Endometrium (tissue), 2 donors: Measurements from ENCODE around the gene CSMD2.
"Not testable (repeated sequence)": the region's sequence is repeated elsewhere in the genome, so short reads cannot be mapped to it uniquely, and the experiment has no call there.

Experiments
- FAIRE-seq: peaks from 2 replicates; lab custom pipeline; 2012; peaks lifted over from hg19 to GRCh38; lab: Jason Lieb, UNC
- donor health status: control.
- donor health status: control.

CSMD2 gene

DNA sequence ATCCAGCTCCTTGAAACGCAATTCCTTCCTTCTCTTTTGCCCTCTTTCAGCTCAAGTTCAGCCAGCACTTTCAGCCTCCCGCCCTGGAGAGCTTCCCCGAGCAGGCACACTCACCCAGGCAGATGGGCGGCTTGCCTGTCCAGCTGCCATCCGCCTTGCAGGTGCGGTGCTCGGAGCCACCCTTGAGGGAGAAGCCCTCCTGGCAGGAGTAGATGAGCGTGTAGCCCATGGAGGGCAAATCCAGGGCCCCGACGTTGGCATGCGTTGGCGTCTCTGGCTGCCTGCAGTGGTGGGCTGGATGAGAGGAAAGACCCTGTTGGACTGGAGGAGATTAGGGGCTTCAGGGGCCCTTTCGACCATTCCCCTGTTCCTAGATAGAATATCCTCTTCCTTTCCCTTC lies 632.1 kb downstream of the CSMD2 start:
- no peak for FAIRE-seq

DNA sequence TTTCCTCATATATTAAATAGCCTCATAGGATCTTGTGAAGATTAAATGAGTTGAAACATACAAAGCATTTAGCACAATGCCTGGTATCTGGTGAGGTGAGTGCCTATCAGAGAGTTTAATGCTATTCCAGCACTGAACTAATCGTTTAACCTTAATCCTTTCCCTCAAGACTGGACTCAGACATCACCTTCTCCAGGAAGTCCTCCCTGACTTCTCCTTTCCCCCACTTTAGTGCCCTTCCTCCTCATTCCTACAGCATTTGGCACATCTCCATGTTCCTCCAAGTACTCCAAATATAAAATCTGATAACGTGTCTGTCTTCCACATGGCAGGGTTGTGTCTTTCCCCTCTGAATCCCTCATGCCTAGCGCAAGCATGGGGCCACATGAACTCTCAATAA lies 632.8 kb downstream of the CSMD2 start:
- no peak for FAIRE-seq

DNA sequence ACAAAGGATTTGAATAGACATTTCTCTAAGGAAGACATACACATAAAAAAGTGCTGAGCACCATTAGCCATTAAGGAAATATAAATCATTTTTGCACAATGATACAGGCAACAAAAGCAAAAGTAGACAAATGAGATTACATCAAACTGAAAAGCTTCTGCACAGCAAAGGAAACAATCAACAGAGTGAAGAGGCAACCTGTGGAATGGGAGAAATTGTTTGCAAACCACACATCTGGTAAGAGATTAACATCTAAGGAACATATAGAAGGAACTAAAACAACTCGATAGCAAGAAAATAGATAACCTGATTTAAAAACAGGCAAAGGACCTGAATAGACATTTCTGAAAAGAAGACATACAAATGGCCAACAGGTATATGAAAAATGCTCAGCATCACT lies 635.1 kb downstream of the CSMD2 start:
- no peak for FAIRE-seq

DNA sequence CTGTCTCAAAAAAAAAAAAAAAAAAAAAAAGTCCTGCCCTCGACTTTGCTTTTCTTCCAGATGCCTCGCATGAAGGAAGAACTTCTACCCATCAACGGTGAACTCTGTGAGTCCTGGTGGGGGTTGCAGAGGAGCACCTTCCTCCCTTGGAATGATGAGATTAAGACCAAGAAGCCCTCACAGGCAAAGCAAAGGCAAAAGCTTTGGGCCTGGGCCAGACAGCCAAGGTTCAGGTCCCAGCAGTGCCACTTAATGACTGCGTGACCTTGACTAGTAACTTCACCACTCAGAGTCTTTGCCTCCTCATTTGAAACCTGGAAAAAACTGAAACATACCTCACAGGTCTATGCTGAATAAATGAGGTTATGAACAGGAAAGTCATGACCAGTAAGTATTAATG lies 637.1 kb downstream of the CSMD2 start:
- FAIRE-seq: no peak

GRCh38 chr1:33524586-33524985 lies 640.4 kb downstream of the CSMD2 start:
- no peak for FAIRE-seq

DNA sequence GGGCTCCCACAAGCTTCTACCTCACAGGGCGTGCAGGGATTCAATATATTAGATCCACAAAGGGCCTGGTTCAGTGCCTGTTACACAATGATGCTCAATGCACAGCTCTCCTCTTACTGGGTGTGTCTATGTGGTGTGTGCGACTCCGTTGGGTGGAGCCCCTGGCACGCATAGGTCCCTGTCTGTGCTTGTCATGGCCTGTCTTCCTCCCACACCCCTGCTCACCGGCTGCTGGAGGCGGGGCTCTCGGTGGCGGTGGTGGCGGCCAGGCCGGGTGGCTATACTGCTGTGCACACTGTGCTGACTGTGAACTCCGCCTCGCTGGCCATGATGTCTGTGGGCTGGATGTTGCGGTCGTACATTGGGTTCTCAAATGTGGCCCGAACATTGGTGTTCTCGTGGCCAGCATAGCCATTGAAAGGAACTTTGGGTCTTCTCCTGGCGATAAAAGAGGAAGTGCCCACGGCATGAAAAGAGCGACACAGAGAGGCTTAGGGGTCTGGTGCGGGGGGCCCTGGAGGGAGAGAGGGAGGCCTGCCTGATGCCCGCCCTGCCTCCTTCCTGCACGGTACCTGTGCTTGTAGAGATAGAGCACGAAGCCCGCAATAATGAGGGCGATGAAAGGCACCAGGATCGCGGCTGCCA lies 645.7 kb downstream of the CSMD2 start:
- FAIRE-seq: no peak

- FAIRE-seq: peak; percentile 37
Measured at GRCh38 chr1:33517596-33518250, 647.3 kb downstream of the CSMD2 start.

- FAIRE-seq: no peak
Measured at GRCh38 chr1:33516891-33517567, 648.0 kb downstream of the CSMD2 start.

DNA sequence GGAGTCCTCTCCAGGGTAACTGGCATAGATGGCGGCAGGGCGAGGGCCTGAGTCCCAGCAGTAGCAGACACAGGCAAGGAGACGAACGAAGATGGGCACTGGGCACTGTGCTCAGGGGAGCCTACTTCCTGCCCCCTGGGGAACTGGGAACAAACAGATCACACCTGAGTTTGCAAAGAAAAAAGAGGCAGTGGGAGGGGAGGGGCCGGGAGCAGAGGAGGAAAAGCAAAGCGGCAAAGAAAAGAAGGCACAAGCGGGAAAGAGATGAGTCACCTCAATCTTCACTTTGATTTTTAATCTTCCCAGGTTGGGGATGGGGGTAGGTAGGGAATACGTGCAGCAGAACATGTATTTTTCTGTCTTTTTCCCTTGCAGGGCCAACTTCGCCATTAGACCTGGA lies 648.6 kb downstream of the CSMD2 start:
- no peak for FAIRE-seq

DNA sequence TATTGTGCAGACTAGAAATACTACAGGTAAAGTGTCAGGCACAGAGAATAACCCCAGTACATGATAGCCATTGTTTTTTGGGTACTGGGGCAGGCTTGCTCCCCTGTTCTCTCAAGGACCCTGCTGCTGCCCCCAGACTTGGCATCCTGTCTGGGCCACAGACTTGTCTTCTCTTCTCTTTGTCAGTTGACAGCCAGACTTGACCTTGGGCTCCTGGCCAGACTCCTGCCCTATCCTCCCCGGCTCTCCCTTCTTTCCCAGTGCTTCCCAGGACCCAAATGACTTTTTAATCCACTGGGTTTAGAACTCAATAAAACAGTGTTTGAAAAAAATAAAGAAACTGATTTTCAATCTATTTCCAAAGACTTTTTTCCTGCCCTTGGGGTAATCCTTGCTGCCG lies 649.4 kb downstream of the CSMD2 start:
- FAIRE-seq: no peak

DNA sequence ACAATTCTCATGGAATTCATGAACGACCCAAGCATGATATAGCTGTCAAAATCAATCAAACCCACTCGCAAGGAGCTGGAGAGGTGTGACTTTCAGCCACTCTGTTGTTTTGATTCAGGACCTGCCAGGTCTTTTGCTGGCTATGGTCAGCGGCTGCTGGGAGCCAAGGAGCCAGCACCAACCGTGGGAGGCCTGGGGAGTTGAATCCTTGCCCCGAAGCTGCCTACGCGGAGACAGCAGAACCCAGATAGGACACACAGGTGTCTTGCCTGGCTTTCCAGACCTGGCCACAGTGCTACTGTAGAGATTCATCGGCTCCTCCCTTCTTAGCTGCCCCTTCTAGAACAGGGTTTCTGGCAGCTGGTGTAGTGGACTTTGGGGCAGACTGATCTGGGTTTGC lies 649.9 kb downstream of the CSMD2 start:
- FAIRE-seq: no peak

GRCh38 chr1:33512226-33513011 lies 652.6 kb downstream of the CSMD2 start:
- FAIRE-seq: no peak

- FAIRE-seq: not testable (repeated sequence)
Measured at GRCh38 chr1:33509276-33509675, 655.8 kb downstream of the CSMD2 start.

DNA sequence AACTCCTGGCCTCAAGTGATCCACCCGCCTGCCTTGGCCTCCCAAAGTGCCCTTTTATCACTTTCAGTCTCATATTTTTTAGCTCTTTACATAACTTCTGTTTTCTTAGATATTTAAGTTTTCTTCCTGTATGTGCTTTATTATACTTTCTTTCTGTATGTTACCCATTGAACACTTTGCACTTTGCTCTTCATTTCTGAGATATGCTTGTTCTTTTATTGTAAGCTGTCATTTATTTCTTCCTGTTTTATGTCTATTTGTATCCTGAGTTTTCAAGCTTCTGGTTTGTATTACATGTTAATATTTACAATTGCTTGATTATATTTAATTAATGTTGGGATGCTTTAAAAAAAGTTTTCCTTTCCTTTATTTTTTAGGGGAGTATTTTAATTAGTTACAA lies 656.9 kb downstream of the CSMD2 start:
- FAIRE-seq: peak; percentile 55

GRCh38 chr1:33507661-33508060 lies 657.4 kb downstream of the CSMD2 start:
- FAIRE-seq: no peak

DNA sequence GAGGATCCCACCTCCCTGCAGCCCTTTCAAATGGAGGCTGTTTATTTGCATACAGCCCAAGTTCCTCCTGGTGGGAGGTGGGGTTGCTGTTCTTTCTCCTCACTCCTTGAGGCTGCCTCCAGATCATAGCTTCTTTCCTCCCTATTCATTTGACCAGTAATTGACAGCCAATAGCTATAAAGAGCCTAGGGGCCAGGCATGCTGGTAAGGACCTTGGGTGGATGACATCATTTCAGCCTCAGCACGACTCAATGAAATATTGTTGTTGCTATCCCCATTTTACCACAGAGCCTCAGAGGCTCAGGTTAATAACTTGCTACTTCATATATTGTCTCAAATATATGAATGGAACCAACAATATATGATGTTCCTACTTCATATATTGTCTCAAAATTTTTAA lies 661.5 kb downstream of the CSMD2 start:
- FAIRE-seq: no peak

DNA sequence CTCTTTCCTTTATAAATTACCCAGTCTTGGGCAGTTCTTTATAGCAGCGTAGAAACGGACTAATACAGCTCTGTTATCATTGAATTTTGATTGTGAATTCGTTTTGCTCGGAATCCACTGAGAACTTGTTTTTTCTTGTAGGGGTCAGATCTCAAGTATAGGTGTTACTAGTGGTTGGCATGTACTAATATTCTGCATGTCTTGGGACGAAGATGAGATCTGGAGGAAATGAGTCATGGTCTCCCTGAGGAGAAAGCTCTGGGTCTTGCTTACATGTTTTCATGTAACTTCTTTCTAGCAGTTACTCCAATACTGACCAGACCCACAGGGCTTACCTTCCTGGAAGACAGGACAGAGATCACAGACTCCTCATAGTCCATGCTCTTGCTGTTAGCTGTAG lies 662.3 kb downstream of the CSMD2 start:
- no peak for FAIRE-seq

GRCh38 chr1:33501774-33502173 lies 663.3 kb downstream of the CSMD2 start:
- no peak for FAIRE-seq

DNA sequence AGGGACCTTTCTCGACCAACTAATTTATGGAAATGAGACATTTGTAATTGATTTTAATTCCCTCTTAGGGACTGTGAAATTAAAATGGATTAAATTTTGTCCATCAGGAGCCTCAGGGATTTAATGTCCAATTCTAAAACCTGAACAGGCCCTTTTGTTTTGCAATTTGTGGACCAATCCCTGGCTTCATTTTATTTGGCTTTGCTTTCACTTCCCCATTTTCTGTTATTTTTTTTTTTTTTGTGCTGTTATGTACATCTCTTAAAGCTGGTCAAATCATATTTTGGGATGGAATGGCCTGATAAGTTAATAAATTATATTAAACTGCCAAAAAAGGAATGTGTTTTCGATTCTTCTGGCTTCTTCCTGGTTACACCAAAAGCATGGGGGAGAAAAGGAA lies 663.7 kb downstream of the CSMD2 start:
- no peak for FAIRE-seq

- FAIRE-seq: no peak
Measured at GRCh38 chr1:33500547-33500946, 664.5 kb downstream of the CSMD2 start.

GRCh38 chr1:33497410-33497809 lies 667.6 kb downstream of the CSMD2 start:
- FAIRE-seq: no peak

DNA sequence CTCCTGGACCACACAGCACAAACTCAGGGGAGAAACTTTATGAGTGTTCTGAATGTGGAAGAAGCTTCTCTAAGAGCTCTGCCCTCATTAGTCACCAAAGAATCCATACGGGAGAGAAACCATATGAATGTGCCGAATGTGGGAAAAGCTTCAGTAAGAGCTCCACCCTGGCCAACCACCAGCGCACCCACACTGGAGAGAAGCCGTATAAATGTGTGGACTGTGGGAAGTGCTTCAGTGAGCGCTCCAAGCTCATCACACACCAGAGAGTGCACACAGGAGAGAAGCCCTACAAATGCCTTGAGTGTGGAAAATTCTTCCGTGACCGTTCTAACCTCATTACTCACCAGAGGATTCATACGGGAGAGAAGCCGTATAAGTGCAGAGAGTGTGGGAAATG lies 670.1 kb downstream of the CSMD2 start:
- FAIRE-seq: no peak

GRCh38 chr1:33488624-33489023 lies 676.4 kb downstream of the CSMD2 start:
- no peak for FAIRE-seq
